Subcutaneous abdominal adipose tissue (tissue), 5 donors: ENCODE measurements around the gene CREB3.

ENCODE experiments used
- H3K27ac ChIP-seq: one replicate; pipeline ENCODE4 v1.7.0; 2013; ENCODE audit warnings: low read depth, mild to moderate bottlenecking, inconsistent platforms, low read length, moderate library complexity
- H3K27me3 ChIP-seq, 5 donors: one replicate each; pipeline ENCODE4 v1.7.0; 2013; ENCODE audit warnings: low read length in 5 of 5, inconsistent platforms in 1 of 5; ENCODE audit not compliant: control insufficient read depth in 5 of 5, insufficient read depth in 4 of 5
- H3K36me3 ChIP-seq, 5 donors: one replicate each; pipeline ENCODE4 v1.7.0; 2013; ENCODE audit warnings: low read length in 5 of 5; ENCODE audit not compliant: control insufficient read depth in 5 of 5, insufficient read depth in 5 of 5
- H3K4me1 ChIP-seq, 5 donors: one replicate each; pipeline ENCODE4 v1.7.0; 2013; ENCODE audit warnings: low read length in 5 of 5, mild to moderate bottlenecking in 3 of 5, moderate library complexity in 1 of 5; ENCODE audit not compliant: control insufficient read depth in 5 of 5, insufficient read depth in 5 of 5
- H3K4me3 ChIP-seq, 5 donors: one replicate each; pipeline ENCODE4 v1.7.0; 2013; ENCODE audit warnings: low read length in 5 of 5, low read depth in 1 of 5
- H3K9ac ChIP-seq, 5 donors: one replicate each; pipeline ENCODE4 v1.7.0; 2013; ENCODE audit warnings: low read length in 5 of 5, mild to moderate bottlenecking in 4 of 5, moderate library complexity in 3 of 5
- H3K9me3 ChIP-seq, 5 donors: one replicate each; pipeline ENCODE4 v1.7.0; 2013; ENCODE audit warnings: low read length in 5 of 5; ENCODE audit not compliant: control insufficient read depth in 5 of 5
- donor health status: healthy.
- donor health status: healthy.
- donor health status: healthy.
- donor health status: healthy.
- donor health status: healthy.

Gene CREB3

DNA sequence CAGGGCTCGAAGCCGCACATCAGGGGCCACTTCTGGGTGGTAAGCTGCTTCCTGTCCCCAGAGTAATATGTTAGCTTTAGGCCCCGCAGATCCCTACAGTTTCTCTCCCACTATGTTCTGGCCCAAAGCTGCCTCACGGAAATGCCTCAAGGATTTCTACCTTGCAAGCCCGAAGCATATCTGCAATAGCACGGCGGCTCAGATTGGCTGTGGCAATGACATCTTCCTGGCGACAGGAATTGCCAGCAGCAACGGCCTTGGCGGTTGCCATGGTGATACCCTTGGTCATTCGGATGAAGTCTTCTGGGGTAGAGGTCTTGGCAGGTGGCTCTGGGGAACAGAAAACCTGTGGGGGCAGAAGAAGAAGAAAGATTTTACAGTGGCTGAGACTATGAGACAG, 32.4 kb upstream of the CREB3 start:
- H3K9me3 ChIP-seq = no peaks in the 10 kb centered on the region
- peaks cover 0 to 4% (median 0%) of the 10 kb centered on the region in 5 donors for H3K4me1 ChIP-seq
- no peak overlapping the region for H3K4me3 ChIP-seq
- no peaks in the 10 kb centered on the region for H3K27me3 ChIP-seq
- peaks cover 19 to 94% (median 90%) of the 10 kb centered on the region in 5 donors for H3K36me3 ChIP-seq
- H3K9ac ChIP-seq = no peak overlapping the region
- H3K27ac ChIP-seq = no peak overlapping the region

DNA sequence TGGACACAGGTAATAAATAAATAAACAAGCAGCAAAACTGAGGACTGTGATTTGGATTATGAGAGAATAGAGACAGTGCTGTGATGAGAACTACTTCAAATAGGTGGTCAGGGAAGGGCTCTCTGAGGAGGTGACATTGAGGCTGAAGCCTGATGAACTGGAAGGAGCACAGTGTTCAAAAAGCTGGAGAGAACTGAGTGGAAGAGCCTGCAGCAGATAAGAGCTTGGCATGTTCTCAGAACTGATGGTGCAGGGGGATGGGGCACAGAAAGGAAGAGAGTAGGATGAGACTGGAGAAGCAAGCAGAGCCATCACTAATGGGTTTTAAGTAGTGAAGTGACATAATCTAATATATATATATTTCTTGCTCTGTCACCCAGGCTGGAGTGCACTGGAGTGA, 31.5 kb upstream of the CREB3 start:
- no peaks in the 10 kb centered on the region for H3K27me3 ChIP-seq
- no peak overlapping the region for H3K4me3 ChIP-seq
- H3K27ac ChIP-seq = no peak overlapping the region
- peaks cover 19 to 99% (median 96%) of the 10 kb centered on the region in 5 donors for H3K36me3 ChIP-seq
- no peaks in the 10 kb centered on the region for H3K9me3 ChIP-seq
- peaks cover 0 to 6% (median 0%) of the 10 kb centered on the region in 5 donors for H3K4me1 ChIP-seq
- H3K9ac ChIP-seq = no peak overlapping the region

DNA sequence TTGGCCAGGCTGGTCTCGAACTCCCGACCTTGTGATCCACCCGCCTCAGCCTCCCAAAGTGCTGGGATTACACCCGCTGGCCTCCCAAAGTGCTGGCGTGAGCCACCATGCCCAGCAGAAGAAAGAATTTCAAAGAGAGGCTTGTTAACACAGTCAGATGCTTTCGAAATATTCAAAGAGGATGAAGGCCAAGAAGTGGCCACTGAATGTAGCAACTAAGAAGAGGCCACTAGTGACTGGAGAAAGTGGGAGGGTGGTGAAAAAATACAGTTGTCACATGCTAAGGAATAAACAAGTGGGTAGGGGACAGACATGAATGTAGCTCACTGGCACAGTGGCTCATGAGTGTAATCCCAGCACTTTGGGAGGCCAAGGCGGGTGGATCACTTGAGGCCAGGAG, 29.8 kb upstream of the CREB3 start:
- H3K9me3 ChIP-seq = no peaks in the 10 kb centered on the region
- peaks cover 0 to 9% (median 0%) of the 10 kb centered on the region in 5 donors for H3K4me1 ChIP-seq
- no peaks in the 10 kb centered on the region for H3K27me3 ChIP-seq
- H3K36me3 ChIP-seq = peaks cover 19 to 99% (median 98%) of the 10 kb centered on the region in 5 donors
- H3K9ac ChIP-seq = no peak overlapping the region
- no peak overlapping the region for H3K27ac ChIP-seq
- no peak overlapping the region for H3K4me3 ChIP-seq

DNA sequence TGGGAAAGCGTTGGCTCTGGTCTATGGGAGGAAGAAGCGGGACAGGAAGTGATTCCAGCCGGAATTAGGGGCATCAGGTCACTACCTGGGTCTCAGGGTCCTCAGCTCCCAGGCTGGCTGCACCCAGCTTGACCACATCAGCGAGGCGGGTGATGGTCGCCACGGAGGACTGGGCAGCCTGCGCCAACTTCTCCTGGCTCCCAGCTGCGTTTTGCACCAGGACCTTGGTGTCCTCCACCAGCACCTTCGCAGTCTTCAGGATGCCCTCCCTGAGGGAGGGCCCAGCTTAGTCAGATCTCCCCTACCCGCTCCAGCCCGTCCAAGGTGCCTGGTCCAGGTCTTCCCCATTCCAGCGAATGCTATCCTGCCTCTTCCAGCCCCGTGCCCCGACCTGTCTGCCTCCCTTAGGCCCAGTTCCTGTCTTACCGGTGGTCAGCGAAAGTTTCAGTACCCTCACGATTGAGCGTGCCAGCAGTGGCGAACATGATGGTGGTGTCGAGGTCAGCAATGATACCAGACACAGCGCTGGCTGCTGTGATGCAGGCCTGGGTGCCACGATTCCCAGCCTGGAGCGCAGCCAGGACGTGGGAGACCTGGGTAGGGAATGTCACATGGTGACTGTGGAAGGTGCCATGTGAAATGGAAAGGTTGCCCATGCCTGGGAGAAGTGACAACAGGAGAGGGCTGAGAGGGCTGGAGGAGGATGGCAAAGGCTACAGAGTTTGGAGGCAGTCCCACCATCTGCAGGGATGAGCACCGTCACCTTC, 28.4 kb upstream of the CREB3 start:
- Histone ChIP-seq H3K4me3 (no peak overlapping the region), H3K9me3 (no peaks in the 10 kb centered on the region), H3K36me3 (peaks cover 24 to 99% (median 98%) of the 10 kb centered on the region in 5 donors), H3K9ac (no peak overlapping the region), H3K27me3 (no peaks in the 10 kb centered on the region), H3K27ac (no peak overlapping the region), H3K4me1 (peaks cover 0 to 9% (median 0%) of the 10 kb centered on the region in 5 donors)

DNA sequence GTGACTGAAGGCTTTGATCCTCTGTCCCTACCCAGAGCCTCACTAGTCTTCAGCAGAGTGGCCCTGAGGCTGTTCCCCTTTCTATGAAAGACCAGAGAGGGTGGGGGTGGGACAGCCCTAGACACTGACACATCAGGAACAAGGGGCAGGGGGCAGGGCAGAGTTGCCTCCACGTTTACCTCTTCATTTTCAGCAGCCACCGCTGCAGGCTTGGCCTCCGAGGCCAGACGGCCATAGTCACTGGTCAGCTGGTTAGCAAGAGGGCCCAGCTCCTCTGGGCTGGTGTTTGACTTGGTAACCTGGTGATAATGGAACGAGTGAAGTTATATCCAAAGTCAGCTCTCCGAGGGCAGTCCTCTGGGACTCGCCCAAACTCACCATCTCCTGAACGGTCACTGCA, 27.1 kb upstream of the CREB3 start:
- H3K27me3 ChIP-seq = no peaks in the 10 kb centered on the region
- H3K4me1 ChIP-seq = peaks cover 0 to 9% (median 0%) of the 10 kb centered on the region in 5 donors
- H3K9me3 ChIP-seq = no peaks in the 10 kb centered on the region
- no peak overlapping the region for H3K9ac ChIP-seq
- H3K4me3 ChIP-seq = no peak overlapping the region
- peaks cover 25 to 94% (median 93%) of the 10 kb centered on the region in 5 donors for H3K36me3 ChIP-seq
- no peak overlapping the region for H3K27ac ChIP-seq

DNA sequence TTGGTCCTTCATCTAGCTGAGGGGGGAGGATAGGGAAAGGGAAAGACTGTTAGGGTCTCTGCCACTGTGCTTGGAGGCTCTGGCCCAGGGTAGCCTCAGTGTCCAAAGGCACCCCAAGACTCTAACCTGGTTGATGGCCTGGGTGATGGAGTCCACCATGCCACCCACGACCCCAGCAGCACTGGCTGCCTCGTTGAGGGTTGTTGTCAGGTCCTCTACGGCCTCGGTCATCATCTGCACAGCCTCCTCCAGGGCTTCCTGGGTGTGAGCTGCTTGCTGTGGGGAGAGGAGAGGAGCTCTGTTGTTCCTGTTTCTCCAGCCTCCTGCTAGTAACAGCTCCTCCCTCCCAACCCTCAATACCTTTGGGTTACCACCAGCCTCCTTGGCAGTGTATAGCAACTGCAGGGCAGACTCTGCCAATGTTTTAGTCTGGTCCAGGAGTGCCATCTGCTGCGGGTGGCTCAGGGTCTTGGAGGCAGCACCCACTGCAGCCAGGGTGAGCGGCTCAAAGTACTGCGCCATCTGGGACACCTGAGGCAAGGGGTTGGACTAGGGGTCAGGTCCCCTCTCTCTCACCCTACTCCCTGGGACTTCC, 26.5 kb upstream of the CREB3 start:
- Histone ChIP-seq H3K9ac (no peak overlapping the region), H3K9me3 (no peaks in the 10 kb centered on the region), H3K27ac (no peak overlapping the region), H3K27me3 (no peaks in the 10 kb centered on the region), H3K36me3 (peaks cover 20 to 94% (median 93%) of the 10 kb centered on the region in 5 donors), H3K4me3 (no peak overlapping the region), H3K4me1 (peaks cover 0 to 9% (median 0%) of the 10 kb centered on the region in 5 donors)

DNA sequence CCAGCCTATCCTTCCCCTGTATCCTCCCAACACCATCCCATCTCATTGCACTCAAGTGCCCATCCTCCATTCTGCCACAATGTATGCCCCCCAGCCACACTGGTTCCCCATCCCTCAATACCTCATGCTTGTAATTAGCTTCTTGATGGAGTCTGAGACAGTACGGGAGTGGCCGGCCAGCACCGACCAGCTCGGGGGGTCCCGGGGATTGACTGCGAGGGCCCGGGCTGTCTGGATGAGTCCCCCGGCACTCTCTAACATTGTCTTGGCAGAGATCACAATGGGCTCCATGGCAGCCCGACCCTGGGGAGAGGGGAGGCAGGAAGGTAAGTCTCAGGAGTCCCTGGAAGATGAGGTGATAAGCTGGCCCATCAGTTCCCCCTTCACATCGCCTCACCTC, 25.5 kb upstream of the CREB3 start:
- no peaks in the 10 kb centered on the region for H3K27me3 ChIP-seq
- H3K9me3 ChIP-seq = no peaks in the 10 kb centered on the region
- H3K27ac ChIP-seq = no peak overlapping the region
- peaks cover 13 to 94% (median 93%) of the 10 kb centered on the region in 5 donors for H3K36me3 ChIP-seq
- no peak overlapping the region for H3K9ac ChIP-seq
- H3K4me1 ChIP-seq = peaks cover 0 to 9% (median 0%) of the 10 kb centered on the region in 5 donors
- no peak overlapping the region for H3K4me3 ChIP-seq

DNA sequence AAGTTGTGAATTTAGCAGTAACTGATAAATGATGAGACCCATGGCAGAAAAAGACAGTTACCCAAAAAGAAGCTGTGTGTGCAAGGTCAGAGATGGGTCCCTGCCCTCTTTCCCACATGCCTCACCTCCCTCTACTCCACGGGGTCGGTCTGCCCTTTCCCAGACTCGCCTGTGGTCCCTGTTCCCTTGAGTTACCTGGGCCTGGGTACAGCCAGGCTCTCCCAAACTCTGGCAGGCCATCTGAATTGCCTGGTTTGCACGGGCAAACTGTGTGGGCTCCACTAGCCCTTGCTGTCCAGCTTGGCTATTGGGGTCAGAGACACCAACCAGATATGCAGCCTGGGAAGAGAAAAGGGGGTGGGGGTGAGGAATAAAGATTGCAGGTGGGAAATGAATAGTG, 24.3 kb upstream of the CREB3 start:
- no peak overlapping the region for H3K9ac ChIP-seq
- no peaks in the 10 kb centered on the region for H3K9me3 ChIP-seq
- no peaks in the 10 kb centered on the region for H3K27me3 ChIP-seq
- peaks cover 0 to 9% (median 0%) of the 10 kb centered on the region in 5 donors for H3K4me1 ChIP-seq
- no peak overlapping the region for H3K4me3 ChIP-seq
- H3K36me3 ChIP-seq = peaks cover 13 to 95% (median 94%) of the 10 kb centered on the region in 5 donors
- no peak overlapping the region for H3K27ac ChIP-seq

DNA sequence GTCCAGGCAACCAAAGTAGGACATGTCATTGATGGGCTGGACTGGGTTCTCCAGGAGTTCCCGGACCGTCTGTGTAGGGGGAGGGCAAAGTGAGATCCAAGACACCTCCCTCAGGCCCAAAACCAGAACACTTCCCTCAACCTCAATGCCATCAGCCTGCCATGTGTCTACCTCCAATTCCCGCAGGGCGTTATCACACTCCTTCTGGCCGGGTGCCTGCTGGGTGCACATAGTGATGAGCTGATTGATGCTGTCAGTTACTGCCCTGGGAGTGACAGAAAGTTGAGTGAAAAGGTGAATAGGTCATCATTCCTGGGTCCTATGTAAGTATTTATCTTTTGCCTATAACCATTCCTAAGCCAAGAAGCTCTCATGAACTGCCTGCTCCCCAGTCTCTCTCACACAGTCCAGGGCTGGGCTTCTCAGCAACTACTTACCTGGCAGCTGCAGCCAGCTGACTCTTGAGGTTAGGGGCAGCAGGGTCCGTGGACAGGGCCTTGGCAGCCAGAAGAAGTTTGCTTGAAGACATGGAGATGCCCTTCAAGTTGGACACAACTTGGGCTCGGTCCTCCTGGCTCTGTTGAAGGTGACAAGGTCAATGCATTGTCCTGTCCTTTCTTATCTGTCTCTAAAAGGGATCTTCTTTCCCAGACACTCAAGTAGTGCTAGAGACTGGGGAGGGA, 21.5 kb upstream of the CREB3 start:
- Histone ChIP-seq H3K36me3 (peaks cover 19 to 95% (median 94%) of the 10 kb centered on the region in 5 donors), H3K9me3 (peaks cover 0 to 3% (median 0%) of the 10 kb centered on the region in 5 donors), H3K27ac (no peak overlapping the region), H3K4me3 (no peak overlapping the region), H3K4me1 (peaks cover 0 to 4% (median 0%) of the 10 kb centered on the region in 5 donors), H3K27me3 (no peaks in the 10 kb centered on the region), H3K9ac (no peak overlapping the region)
